ENCODE results near the gene CPXM2. TPM values are rescaled to one million over a fixed set of nuclear protein-coding genes. Genes with fewer than 3 reads are reported as not detected.

Gene CPXM2
- total RNA-seq, 2 experiments from 2014 or later, result not detected

DNA sequence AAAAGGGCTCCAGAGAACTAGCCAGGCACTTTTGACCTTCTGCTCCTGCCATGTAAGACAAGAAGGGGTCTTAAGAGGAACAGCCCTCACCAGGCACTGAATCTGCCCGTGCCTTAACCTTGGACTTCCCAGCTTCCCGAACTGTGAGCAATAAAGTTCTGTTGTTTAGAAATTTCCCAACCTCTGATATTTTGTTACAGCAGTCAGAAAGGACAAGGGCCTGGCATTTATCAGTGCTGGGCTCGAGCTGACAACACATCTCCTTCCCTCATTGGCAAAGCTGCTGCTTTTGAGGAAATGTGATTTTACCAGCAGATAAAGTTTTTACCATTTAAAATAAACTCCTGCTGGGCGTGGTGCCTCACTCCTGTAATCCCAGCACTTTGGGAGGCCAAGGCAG lies 122.0 kb downstream of the CPXM2 start:
- peaks cover 3% of the 10 kb centered on the region for H3K4me1 Mint-ChIP-seq
- H3K27me3 Mint-ChIP-seq, result peaks cover 3% of the 10 kb centered on the region
- ChIA-PET POLR2A (no interaction called here), CTCF (no interaction called here)
- no peak overlapping the region for H3K27ac Mint-ChIP-seq
- H3K4me3 Mint-ChIP-seq, result no peak overlapping the region
- peaks cover 10% of the 10 kb centered on the region for H3K9me3 Mint-ChIP-seq
- no peaks in the 10 kb centered on the region for H3K36me3 Mint-ChIP-seq (ENCODE audit: low read depth)
- DNase-seq, result no peak

GRCh38 chr10:123766761-123767160 lies 124.8 kb downstream of the CPXM2 start:
- H3K27ac Mint-ChIP-seq, result no peak overlapping the region
- H3K9me3 Mint-ChIP-seq, result no peaks in the 10 kb centered on the region
- peaks cover 5% of the 10 kb centered on the region for H3K27me3 Mint-ChIP-seq
- no peaks in the 10 kb centered on the region for H3K4me1 Mint-ChIP-seq
- ChIA-PET CTCF (no interaction called here), POLR2A (no interaction called here)
- no peak for DNase-seq
- H3K36me3 Mint-ChIP-seq (ENCODE audit: low read depth), result no peaks in the 10 kb centered on the region
- H3K4me3 Mint-ChIP-seq, result no peak overlapping the region

GRCh38 chr10:123766012-123766411 lies 125.6 kb downstream of the CPXM2 start:
- POLR2A ChIA-PET, result no interaction called here
- H3K9me3 Mint-ChIP-seq, result no peaks in the 10 kb centered on the region
- no peaks in the 10 kb centered on the region for H3K4me1 Mint-ChIP-seq
- no peak overlapping the region for H3K27ac Mint-ChIP-seq
- DNase-seq, result no peak
- H3K4me3 Mint-ChIP-seq, result no peak overlapping the region
- H3K36me3 Mint-ChIP-seq (ENCODE audit: low read depth), result no peaks in the 10 kb centered on the region
- CTCF ChIA-PET, result no interaction called here
- H3K27me3 Mint-ChIP-seq, result peaks cover 5% of the 10 kb centered on the region

- Mint-ChIP-seq H3K9me3 (no peaks in the 10 kb centered on the region), H3K4me3 (no peak overlapping the region), H3K4me1 (no peaks in the 10 kb centered on the region), H3K27me3 (peaks cover 5% of the 10 kb centered on the region), H3K27ac (no peak overlapping the region), H3K36me3 (ENCODE audit: low read depth) (no peaks in the 10 kb centered on the region)
- no peak for DNase-seq
- POLR2A ChIA-PET, result no interaction called here
- CTCF ChIA-PET, result no interaction called here
Observed at GRCh38 chr10:123761666-123762230, 129.9 kb downstream of the CPXM2 start.

DNA sequence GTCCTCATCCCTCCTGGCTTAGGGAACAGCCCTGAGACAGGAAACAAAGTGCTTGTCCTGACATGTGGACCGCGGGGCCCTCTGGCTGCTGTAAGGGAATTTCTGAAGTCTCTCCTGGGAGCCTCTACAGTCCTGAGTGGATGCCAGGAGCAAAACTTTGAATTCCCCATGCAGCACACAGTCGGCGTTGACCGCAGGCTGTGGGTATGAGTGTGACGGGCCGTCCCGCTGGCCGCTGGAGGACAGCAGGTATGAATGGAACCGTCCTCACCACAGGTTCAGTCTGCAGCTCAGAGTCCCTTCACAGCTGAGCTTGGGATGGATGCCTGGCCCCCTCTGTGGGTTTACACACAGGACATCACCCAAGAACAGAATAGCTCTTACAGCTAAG lies 130.6 kb downstream of the CPXM2 start:
- DNase-seq, result no peak
- POLR2A ChIA-PET, result no interaction called here
- H3K36me3 Mint-ChIP-seq (ENCODE audit: low read depth), result no peaks in the 10 kb centered on the region
- H3K4me1 Mint-ChIP-seq, result no peaks in the 10 kb centered on the region
- CTCF ChIA-PET, result no interaction called here
- H3K27me3 Mint-ChIP-seq, result peaks cover 3% of the 10 kb centered on the region
- H3K4me3 Mint-ChIP-seq, result no peak overlapping the region
- H3K9me3 Mint-ChIP-seq, result no peaks in the 10 kb centered on the region
- H3K27ac Mint-ChIP-seq, result no peak overlapping the region

DNA sequence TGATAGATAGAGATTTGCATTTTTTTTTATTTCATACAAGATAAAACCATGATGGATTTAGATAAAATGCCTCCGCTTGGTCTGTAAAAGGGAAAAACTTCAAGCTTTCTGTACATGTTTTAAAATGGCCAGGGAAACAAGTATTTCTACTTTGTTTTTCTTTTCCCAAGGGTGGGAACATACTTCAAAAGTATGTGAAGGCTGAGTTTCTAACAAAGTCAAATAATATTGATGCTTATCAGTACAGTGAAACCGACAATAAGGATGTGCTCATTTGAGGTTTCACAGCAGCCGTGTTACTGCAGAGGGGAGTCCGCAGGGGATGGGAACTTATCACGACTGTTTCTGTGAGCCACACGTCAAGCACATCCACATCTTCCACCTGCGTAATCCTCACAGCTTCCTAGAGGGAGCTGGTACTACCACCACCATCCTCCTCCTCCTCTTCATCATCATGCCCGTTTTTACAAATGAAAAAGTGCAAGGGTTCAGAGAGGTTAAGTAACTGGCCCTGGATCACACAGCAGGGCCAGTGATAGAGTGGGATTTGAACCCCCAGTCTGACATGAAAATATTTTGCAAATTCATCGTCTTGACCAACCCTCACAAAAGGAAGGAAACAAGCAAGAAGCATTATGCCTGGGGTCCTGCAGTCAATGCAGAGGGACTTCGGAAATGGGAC lies 131.1 kb downstream of the CPXM2 start:
- no peak overlapping the region for H3K27ac Mint-ChIP-seq
- peaks cover 1% of the 10 kb centered on the region for H3K27me3 Mint-ChIP-seq
- ChIA-PET POLR2A (no interaction called here), CTCF (interaction anchor here (0.6 kb wide), 1 partner anchor 106 kb away, joined by 3 read pairs; no protein-coding TSS in a partner anchor)
- no peaks in the 10 kb centered on the region for H3K9me3 Mint-ChIP-seq
- DNase-seq, result no peak
- H3K4me3 Mint-ChIP-seq, result no peak overlapping the region
- no peaks in the 10 kb centered on the region for H3K4me1 Mint-ChIP-seq
- no peaks in the 10 kb centered on the region for H3K36me3 Mint-ChIP-seq (ENCODE audit: low read depth)

GRCh38 chr10:123759501-123760031 lies 132.0 kb downstream of the CPXM2 start:
- Mint-ChIP-seq H3K27me3 (peaks cover 1% of the 10 kb centered on the region), H3K9me3 (no peaks in the 10 kb centered on the region), H3K4me1 (no peaks in the 10 kb centered on the region), H3K4me3 (no peak overlapping the region), H3K27ac (no peak overlapping the region), H3K36me3 (ENCODE audit: low read depth) (no peaks in the 10 kb centered on the region)
- CTCF ChIA-PET, result no interaction called here
- POLR2A ChIA-PET, result no interaction called here
- DNase-seq, result no peak

DNA sequence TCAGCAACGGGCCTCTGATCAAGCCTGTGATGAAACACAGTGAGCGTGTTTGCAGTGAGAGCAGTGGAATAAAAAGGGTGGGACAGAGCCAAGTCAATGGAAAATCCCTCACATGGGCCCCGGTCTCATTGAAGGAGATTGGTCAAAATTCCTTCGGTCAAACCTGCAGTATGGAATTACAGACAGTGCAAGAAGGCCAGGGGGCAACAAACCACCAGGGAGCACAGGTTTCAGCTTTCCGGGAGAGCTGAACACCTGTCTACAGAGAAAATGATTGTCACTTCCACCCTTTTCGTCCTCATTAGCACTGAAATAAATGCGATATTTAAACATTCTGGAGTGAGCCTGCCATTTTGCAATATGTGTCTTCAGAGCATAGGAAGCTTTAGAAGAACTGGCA lies 132.6 kb downstream of the CPXM2 start:
- ChIA-PET CTCF (no interaction called here), POLR2A (no interaction called here)
- DNase-seq, result no peak
- Mint-ChIP-seq H3K9me3 (no peaks in the 10 kb centered on the region), H3K4me3 (no peak overlapping the region), H3K27me3 (no peaks in the 10 kb centered on the region), H3K4me1 (no peaks in the 10 kb centered on the region), H3K27ac (no peak overlapping the region), H3K36me3 (ENCODE audit: low read depth) (no peaks in the 10 kb centered on the region)

DNA sequence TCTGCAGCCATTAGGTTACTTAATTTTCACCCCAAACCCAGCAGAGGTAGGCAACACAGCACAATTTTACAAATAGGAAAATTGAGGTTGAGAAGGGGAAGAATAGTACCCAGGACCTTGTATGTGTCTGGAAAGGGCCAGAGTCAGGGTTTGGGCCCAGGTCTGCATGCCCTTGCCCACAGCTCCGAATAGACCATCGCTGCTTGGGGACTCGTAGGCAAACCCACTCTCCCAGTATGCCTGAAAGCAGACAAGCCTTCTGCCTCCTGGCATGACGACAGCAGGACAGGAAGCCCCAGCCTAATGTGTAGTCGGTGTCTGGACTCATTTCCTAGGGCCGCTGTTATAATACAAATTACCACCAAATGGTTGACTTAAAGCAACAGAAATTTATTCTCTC lies 133.8 kb downstream of the CPXM2 start:
- no peak overlapping the region for H3K4me3 Mint-ChIP-seq
- no peaks in the 10 kb centered on the region for H3K4me1 Mint-ChIP-seq
- H3K27ac Mint-ChIP-seq, result no peak overlapping the region
- H3K36me3 Mint-ChIP-seq (ENCODE audit: low read depth), result no peaks in the 10 kb centered on the region
- DNase-seq, result no peak
- POLR2A ChIA-PET, result no interaction called here
- no peaks in the 10 kb centered on the region for H3K27me3 Mint-ChIP-seq
- CTCF ChIA-PET, result no interaction called here
- H3K9me3 Mint-ChIP-seq, result no peaks in the 10 kb centered on the region

DNA sequence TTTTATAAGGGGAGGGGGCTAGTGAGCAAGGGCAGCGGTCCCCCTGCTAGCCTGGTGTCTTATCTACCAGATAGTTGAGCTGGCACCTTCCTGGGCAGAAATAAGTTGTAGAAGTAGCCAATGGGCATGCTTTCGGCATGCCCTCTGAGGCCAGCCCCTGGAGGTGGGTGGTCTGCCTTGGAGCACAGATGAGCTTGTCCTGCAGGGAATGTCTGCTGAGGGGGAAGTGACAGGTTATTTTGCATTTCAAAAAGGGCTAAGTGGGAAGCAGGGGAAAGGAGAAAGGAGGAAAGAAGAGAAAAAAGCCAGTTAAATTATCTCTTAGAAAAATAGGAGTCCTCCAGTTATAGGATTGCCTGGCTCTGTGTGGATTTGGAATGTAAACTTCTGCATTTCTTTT lies 136.5 kb downstream of the CPXM2 start:
- ChIA-PET POLR2A (no interaction called here), CTCF (no interaction called here)
- no peak for DNase-seq
- no peaks in the 10 kb centered on the region for H3K36me3 Mint-ChIP-seq (ENCODE audit: low read depth)
- peaks cover 2% of the 10 kb centered on the region for H3K9me3 Mint-ChIP-seq
- no peaks in the 10 kb centered on the region for H3K4me1 Mint-ChIP-seq
- H3K27me3 Mint-ChIP-seq, result no peaks in the 10 kb centered on the region
- H3K4me3 Mint-ChIP-seq, result no peak overlapping the region
- no peak overlapping the region for H3K27ac Mint-ChIP-seq

DNA sequence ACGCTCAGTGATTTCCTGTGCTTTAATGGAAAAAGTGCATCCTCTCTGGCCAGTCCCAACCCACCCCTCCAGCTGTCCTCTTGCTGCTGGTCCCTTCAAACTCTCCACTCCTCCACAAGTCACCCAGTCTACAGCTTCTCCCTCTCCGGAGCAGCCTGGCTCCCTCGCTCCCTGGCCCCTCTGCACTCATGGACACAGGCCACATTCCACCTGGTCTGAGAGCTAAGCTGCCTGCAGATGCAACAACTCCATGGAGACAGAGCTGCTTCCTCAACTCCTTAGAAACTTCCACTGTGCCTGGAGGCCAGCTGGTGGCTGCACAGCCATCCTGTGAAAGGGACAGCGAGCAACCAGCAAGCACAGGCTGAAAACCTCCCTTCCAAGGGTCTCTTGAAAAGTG lies 137.5 kb downstream of the CPXM2 start:
- no peak for DNase-seq
- no peaks in the 10 kb centered on the region for H3K36me3 Mint-ChIP-seq (ENCODE audit: low read depth)
- no peaks in the 10 kb centered on the region for H3K4me1 Mint-ChIP-seq
- no peak overlapping the region for H3K4me3 Mint-ChIP-seq
- no peak overlapping the region for H3K27ac Mint-ChIP-seq
- ChIA-PET POLR2A (no interaction called here), CTCF (no interaction called here)
- H3K27me3 Mint-ChIP-seq, result no peaks in the 10 kb centered on the region
- peaks cover 2% of the 10 kb centered on the region for H3K9me3 Mint-ChIP-seq

GRCh38 chr10:123751342-123752134 lies 140.1 kb downstream of the CPXM2 start:
- ChIA-PET POLR2A (no interaction called here), CTCF (no interaction called here)
- Mint-ChIP-seq H3K36me3 (ENCODE audit: low read depth) (no peaks in the 10 kb centered on the region), H3K27me3 (no peaks in the 10 kb centered on the region), H3K9me3 (peaks cover 2% of the 10 kb centered on the region), H3K4me1 (no peaks in the 10 kb centered on the region), H3K27ac (no peak overlapping the region), H3K4me3 (no peak overlapping the region)
- no peak for DNase-seq

GRCh38 chr10:123750901-123751300 lies 140.7 kb downstream of the CPXM2 start:
- Mint-ChIP-seq H3K4me3 (no peak overlapping the region), H3K27ac (no peak overlapping the region), H3K27me3 (no peaks in the 10 kb centered on the region), H3K9me3 (peaks cover 2% of the 10 kb centered on the region), H3K4me1 (no peaks in the 10 kb centered on the region), H3K36me3 (ENCODE audit: low read depth) (no peaks in the 10 kb centered on the region)
- ChIA-PET CTCF (no interaction called here), POLR2A (no interaction called here)
- no peak for DNase-seq

Measured in activated CD4-positive, alpha-beta T cell treated with anti-CD3 and anti-CD28 coated beads, Interleukin-2, amount 10 ng/mL, durations not matched to agents 7 days and 5 days (primary cell).